Measurements from ENCODE around the gene ADAMTS13.

DNA sequence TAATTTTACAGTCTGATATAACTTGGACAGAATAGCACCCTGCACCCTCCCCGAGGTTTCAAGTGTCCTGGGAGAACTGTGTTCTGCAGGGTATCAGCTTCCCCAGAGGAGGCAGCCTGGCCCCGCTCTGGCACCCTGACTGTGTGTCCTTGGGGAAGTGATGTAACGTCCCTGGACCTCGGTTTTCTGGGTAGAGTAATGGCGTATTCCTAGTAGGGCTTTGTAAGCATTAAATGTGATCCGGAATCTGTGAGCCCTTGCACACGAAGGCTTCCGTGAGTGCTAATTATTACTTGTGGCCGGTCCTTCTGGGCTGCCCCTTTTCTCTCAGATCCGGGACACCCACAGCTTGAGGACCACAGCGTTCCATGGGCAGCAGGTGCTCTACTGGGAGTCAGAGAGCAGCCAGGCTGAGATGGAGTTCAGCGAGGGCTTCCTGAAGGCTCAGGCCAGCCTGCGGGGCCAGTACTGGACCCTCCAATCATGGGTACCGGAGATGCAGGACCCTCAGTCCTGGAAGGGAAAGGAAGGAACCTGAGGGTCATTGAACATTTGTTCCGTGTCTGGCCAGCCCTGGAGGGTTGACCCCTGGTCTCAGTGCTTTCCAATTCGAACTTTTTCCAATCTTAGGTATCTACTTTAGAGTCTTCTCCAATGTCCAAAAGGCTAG, 36.6 kb downstream of the ADAMTS13 start:
- TF ChIP-seq, protein P1, sequence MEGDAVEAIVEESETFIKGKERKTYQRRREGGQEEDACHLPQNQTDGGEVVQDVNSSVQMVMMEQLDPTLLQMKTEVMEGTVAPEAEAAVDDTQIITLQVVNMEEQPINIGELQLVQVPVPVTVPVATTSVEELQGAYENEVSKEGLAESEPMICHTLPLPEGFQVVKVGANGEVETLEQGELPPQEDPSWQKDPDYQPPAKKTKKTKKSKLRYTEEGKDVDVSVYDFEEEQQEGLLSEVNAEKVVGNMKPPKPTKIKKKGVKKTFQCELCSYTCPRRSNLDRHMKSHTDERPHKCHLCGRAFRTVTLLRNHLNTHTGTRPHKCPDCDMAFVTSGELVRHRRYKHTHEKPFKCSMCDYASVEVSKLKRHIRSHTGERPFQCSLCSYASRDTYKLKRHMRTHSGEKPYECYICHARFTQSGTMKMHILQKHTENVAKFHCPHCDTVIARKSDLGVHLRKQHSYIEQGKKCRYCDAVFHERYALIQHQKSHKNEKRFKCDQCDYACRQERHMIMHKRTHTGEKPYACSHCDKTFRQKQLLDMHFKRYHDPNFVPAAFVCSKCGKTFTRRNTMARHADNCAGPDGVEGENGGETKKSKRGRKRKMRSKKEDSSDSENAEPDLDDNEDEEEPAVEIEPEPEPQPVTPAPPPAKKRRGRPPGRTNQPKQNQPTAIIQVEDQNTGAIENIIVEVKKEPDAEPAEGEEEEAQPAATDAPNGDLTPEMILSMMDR (IDR thresholded peaks at IDR 0.05 in 4 of 5, conservative IDR thresholded peaks at IDR 0.05 in 1 of 5), result no peak
- no peak for TF ChIP-seq POLR2A (IDR thresholded peaks at IDR 0.05)
